ENCODE data around the gene REXO5. TPM values are rescaled to one million over a fixed set of nuclear protein-coding genes. Genes with fewer than 3 reads are reported as not detected.

Gene REXO5
- total and polyA plus RNA-seq, 9 of the 15 experiments (the other 6 are each of a cell fraction or from before 2014, with no cell fraction given) = 10.5 to 45.1 (median 25.4) TPM

DNA sequence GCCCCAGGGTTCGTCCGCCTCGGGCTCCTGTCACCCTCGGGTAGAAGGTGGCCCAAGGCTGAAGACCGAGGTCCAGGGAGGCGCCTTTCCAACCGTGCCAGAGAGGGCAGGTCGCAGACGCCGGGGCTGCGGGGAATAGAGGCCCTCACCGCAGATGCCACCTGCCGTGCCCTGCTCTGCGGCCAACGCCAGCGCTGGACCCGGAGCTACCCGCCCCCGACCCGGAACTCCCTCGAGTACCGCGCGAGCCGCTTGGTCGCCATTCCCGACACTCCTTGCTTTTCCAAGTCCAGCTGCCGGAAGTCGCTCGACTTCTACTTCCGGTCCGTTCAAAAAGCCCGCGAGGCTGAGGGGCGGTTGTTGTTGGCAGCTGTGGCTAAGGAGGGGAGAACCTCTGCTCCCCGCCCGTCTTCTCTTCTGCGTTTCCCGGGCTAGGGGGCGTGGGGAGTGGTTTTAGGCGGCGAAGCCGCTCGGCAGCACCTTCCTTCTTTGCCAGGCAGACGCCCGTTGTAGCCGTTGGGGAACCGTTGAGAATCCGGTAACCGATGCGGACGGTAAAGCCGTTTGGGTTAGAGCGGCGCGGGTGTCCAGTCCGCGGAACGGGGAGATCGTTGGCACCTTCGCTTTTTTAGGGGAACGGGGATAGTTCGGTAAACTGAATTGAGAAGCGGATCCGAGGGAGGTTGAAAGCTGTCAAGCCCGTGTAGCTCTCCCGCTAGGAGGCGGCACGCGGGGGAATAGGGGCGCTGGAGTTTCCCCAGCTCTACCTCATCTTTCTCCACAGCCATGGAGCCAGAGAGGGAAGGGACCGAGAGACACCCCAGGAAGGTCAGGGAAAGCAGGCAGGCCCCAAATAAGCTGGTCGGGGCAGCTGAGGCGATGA, at the start of gene REXO5, which contains the start of gene ERI2 (continued):
- TF ChIP-seq MCM2 (IDR thresholded peaks at IDR 0.05; ENCODE audit: low read depth) (no peak), MYNN (IDR thresholded peaks at IDR 0.05) (peak; percentile 70; the same call in 1 of the 2 replicates), MYNN (CRISPR knock-in tag; IDR thresholded peaks at IDR 0.05) (no peak), HNRNPLL (IDR thresholded peaks at IDR 0.05; ENCODE audit: low read depth, low read length, poor library complexity, severe bottlenecking) (peak; percentile 60), JUND (IDR thresholded peaks at IDR 0.05; ENCODE audit: borderline replicate concordance, low read depth, low read length) (peak; percentile 21; the same call in 1 of the 2 replicates), JUND (tag; IDR thresholded peaks at IDR 0.05; ENCODE audit: borderline replicate concordance, low read depth, low read length) (no peak; the same call in 2 of the 3 replicates), NELFE (IDR thresholded peaks at IDR 0.05; ENCODE audit: insufficient read depth, insufficient read length) (no peak), ZNF764 (CRISPR knock-in tag; IDR thresholded peaks at IDR 0.05; ENCODE audit: low read depth) (peak; percentile 84), TEAD1 (CRISPR knock-in tag; IDR thresholded peaks at IDR 0.05) (0 out of 4 replicates have a peak, but pooled peaks of 1 of the 2 experiments have one; percentile 2), BCOR (IDR thresholded peaks at IDR 0.05) (peak; percentile 50; the same call in 1 of the 2 replicates), SMAD2 (IDR thresholded peaks at IDR 0.05; ENCODE audit: low read depth, low read length) (no peak), MAZ (CRISPR knock-in tag; conservative IDR thresholded peaks at IDR 0.05 in 1 of 2, IDR thresholded peaks at IDR 0.05 in 1 of 2) (peak; percentile 69 to 70), SREBF2 (CRISPR knock-in tag; IDR thresholded peaks at IDR 0.05) (no peak), CREM (IDR thresholded peaks at IDR 0.05; ENCODE audit: low read depth) (peak; percentile 59), CCNT2 (IDR thresholded peaks at IDR 0.05; ENCODE audit: borderline replicate concordance, extremely low read depth, insufficient read length, low read depth, low read length) (peak; percentile 54)
- TF ChIP-seq, protein P1, sequence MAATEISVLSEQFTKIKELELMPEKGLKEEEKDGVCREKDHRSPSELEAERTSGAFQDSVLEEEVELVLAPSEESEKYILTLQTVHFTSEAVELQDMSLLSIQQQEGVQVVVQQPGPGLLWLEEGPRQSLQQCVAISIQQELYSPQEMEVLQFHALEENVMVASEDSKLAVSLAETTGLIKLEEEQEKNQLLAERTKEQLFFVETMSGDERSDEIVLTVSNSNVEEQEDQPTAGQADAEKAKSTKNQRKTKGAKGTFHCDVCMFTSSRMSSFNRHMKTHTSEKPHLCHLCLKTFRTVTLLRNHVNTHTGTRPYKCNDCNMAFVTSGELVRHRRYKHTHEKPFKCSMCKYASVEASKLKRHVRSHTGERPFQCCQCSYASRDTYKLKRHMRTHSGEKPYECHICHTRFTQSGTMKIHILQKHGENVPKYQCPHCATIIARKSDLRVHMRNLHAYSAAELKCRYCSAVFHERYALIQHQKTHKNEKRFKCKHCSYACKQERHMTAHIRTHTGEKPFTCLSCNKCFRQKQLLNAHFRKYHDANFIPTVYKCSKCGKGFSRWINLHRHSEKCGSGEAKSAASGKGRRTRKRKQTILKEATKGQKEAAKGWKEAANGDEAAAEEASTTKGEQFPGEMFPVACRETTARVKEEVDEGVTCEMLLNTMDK (IDR thresholded peaks at IDR 0.05; ENCODE audit: borderline replicate concordance, insufficient read depth, low read depth, low read length, poor library complexity, severe bottlenecking) = peak; percentile 74
- TF ChIP-seq, protein P2, sequence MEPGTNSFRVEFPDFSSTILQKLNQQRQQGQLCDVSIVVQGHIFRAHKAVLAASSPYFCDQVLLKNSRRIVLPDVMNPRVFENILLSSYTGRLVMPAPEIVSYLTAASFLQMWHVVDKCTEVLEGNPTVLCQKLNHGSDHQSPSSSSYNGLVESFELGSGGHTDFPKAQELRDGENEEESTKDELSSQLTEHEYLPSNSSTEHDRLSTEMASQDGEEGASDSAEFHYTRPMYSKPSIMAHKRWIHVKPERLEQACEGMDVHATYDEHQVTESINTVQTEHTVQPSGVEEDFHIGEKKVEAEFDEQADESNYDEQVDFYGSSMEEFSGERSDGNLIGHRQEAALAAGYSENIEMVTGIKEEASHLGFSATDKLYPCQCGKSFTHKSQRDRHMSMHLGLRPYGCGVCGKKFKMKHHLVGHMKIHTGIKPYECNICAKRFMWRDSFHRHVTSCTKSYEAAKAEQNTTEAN (CRISPR knock-in tag; IDR thresholded peaks at IDR 0.05) = no peak
- TF ChIP-seq, protein P3, sequence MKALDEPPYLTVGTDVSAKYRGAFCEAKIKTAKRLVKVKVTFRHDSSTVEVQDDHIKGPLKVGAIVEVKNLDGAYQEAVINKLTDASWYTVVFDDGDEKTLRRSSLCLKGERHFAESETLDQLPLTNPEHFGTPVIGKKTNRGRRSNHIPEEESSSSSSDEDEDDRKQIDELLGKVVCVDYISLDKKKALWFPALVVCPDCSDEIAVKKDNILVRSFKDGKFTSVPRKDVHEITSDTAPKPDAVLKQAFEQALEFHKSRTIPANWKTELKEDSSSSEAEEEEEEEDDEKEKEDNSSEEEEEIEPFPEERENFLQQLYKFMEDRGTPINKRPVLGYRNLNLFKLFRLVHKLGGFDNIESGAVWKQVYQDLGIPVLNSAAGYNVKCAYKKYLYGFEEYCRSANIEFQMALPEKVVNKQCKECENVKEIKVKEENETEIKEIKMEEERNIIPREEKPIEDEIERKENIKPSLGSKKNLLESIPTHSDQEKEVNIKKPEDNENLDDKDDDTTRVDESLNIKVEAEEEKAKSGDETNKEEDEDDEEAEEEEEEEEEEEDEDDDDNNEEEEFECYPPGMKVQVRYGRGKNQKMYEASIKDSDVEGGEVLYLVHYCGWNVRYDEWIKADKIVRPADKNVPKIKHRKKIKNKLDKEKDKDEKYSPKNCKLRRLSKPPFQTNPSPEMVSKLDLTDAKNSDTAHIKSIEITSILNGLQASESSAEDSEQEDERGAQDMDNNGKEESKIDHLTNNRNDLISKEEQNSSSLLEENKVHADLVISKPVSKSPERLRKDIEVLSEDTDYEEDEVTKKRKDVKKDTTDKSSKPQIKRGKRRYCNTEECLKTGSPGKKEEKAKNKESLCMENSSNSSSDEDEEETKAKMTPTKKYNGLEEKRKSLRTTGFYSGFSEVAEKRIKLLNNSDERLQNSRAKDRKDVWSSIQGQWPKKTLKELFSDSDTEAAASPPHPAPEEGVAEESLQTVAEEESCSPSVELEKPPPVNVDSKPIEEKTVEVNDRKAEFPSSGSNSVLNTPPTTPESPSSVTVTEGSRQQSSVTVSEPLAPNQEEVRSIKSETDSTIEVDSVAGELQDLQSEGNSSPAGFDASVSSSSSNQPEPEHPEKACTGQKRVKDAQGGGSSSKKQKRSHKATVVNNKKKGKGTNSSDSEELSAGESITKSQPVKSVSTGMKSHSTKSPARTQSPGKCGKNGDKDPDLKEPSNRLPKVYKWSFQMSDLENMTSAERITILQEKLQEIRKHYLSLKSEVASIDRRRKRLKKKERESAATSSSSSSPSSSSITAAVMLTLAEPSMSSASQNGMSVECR (CRISPR knock-in tag; IDR thresholded peaks at IDR 0.05) = peak; percentile 98
